ENCODE results near the gene CHML. TPM values are rescaled to one million over a fixed set of nuclear protein-coding genes. Genes with fewer than 3 reads are reported as not detected.

Gene CHML
- total RNA-seq, 1 donor, result 10.1 TPM

- TF ChIP-seq CTCF (IDR thresholded peaks at IDR 0.05; ENCODE audit: insufficient read depth, low read length), result no peak
- H3K4me3 ChIP-seq (ENCODE audit: low read depth, low read length), result no peak overlapping the region
- DNase-seq (ENCODE audit: low read depth), result no peak
Observed at GRCh38 chr1:241636291-241636690, 3.9 kb downstream of the CHML start.

DNA sequence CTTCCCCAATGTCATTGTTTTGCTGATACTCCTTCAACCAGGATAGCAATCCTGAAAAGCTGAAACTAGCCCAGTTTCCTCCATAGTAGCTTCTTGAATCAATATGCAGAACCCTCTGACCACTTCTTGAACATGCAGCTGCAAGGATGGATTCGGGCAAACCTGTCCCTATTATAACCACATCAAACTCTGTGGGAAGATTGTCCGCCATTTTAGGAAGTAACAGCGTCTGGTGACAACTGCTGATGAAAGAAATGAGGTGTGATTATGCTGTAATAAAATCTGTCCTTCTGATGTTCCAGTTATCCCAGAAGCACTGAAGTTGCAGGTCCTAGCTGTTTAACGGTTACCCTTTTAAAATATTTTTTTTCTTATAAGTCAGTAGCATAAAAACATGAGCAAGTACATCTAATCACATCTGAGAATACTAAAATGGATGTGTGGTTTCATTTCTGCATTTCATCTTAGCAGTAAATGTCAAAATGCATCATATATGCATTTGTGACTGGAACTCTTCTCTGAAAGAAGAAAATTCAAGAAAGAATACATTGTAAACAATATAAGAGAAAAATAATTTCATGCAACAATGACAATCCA, 4.5 kb downstream of the CHML start:
- H3K4me3 ChIP-seq (ENCODE audit: low read depth, low read length), result no peak overlapping the region
- no peak for TF ChIP-seq CTCF (IDR thresholded peaks at IDR 0.05; ENCODE audit: insufficient read depth, low read length)
- DNase-seq (ENCODE audit: low read depth), result no peak

DNA sequence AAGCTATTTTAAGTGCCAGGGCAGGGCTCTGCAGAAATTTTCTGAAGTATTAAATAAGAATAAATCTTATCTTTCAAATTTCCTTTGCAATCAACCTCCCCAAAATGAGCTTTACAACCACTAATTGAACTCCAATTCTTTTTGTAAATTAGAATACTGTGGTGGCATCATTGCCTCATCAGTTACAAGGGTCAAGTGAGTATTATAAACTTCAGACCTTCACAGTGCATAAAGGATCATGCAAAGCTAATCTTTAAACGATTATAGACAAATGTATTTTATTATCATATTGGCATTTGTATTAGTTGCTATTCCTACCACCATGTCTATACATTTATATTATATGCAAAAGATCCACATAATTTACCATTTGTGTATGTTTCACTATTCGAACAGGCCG, 7.2 kb downstream of the CHML start:
- no peak overlapping the region for H3K4me3 ChIP-seq (ENCODE audit: low read depth, low read length)
- DNase-seq (ENCODE audit: low read depth), result no peak
- no peak for TF ChIP-seq CTCF (IDR thresholded peaks at IDR 0.05; ENCODE audit: insufficient read depth, low read length)

- DNase-seq (ENCODE audit: low read depth), result no peak
- no peak overlapping the region for H3K4me3 ChIP-seq (ENCODE audit: low read depth, low read length)
- no peak for TF ChIP-seq CTCF (IDR thresholded peaks at IDR 0.05; ENCODE audit: insufficient read depth, low read length)
Observed at GRCh38 chr1:241631674-241632073, 8.5 kb downstream of the CHML start.

GRCh38 chr1:241630899-241631298, 9.3 kb downstream of the CHML start:
- DNase-seq (ENCODE audit: low read depth), result no peak
- TF ChIP-seq CTCF (IDR thresholded peaks at IDR 0.05; ENCODE audit: insufficient read depth, low read length), result no peak
- H3K4me3 ChIP-seq (ENCODE audit: low read depth, low read length), result no peak overlapping the region

GRCh38 chr1:241630476-241630875, 9.7 kb downstream of the CHML start:
- no peak overlapping the region for H3K4me3 ChIP-seq (ENCODE audit: low read depth, low read length)
- no peak for DNase-seq (ENCODE audit: low read depth)
- no peak for TF ChIP-seq CTCF (IDR thresholded peaks at IDR 0.05; ENCODE audit: insufficient read depth, low read length)

- no peak for DNase-seq (ENCODE audit: low read depth)
- no peak overlapping the region for H3K4me3 ChIP-seq (ENCODE audit: low read depth, low read length)
- no peak for TF ChIP-seq CTCF (IDR thresholded peaks at IDR 0.05; ENCODE audit: insufficient read depth, low read length)
Observed at GRCh38 chr1:241630005-241630404, 10.2 kb downstream of the CHML start.
